HepG2 (cell line): ENCODE measurements around the gene PACS2. TPM values are rescaled to one million over a fixed set of nuclear protein-coding genes. Genes with fewer than 3 reads are reported as not detected.

ENCODE experiments used
- ATF6 ChIP-seq: sonication (generic); formaldehyde crosslinking; conservative IDR thresholded peaks from 2 replicates; pipeline ENCODE4 v1.4.0; 2020; ENCODE audit warnings: missing genetic modification reagents
- BRF2 ChIP-seq: sonication (generic); formaldehyde crosslinking; IDR thresholded peaks from 2 replicates; pipeline ENCODE4 v1.8.1; 2022; ENCODE audit warnings: mild to moderate bottlenecking, missing genetic modification reagents
- CEBPB ChIP-seq: IDR thresholded peaks from 2 replicates; pipeline ENCODE4 v1.6.1; 2011; ENCODE audit warnings: low read depth, low read length, improper control_type of control experiment, borderline replicate concordance
- KLF12 ChIP-seq: sonication (generic); formaldehyde crosslinking; IDR thresholded peaks from 2 replicates; pipeline ENCODE4 v1.4.0; 2020; ENCODE audit warnings: missing genetic modification reagents, borderline replicate concordance
- KLF9 ChIP-seq: IDR thresholded peaks from 2 replicates; pipeline ENCODE4 v1.6.1; 2016; ENCODE audit warnings: low read depth
- MED8 ChIP-seq: sonication (generic); formaldehyde crosslinking; IDR thresholded peaks from 2 replicates; pipeline ENCODE4 v1.8.1; 2023; ENCODE audit warnings: mild to moderate bottlenecking, missing genetic modification reagents; ENCODE audit not compliant: insufficient replicate concordance
- MEF2D ChIP-seq: sonication (generic); formaldehyde crosslinking; IDR thresholded peaks from 2 replicates; pipeline ENCODE4 v1.5.1; 2020; ENCODE audit warnings: mild to moderate bottlenecking, missing genetic modification reagents
- MYNN ChIP-seq: sonication (generic); formaldehyde crosslinking; IDR thresholded peaks from 2 replicates; pipeline ENCODE4 v1.4.0; 2020; ENCODE audit warnings: mild to moderate bottlenecking, low read depth, missing genetic modification reagents
- NRL ChIP-seq: sonication (generic); formaldehyde crosslinking; IDR thresholded peaks from 2 replicates; pipeline ENCODE4 v1.5.0; 2020; ENCODE audit warnings: missing genetic modification reagents, mild to moderate bottlenecking, moderate library complexity, borderline replicate concordance
- POGZ ChIP-seq: sonication (generic); formaldehyde crosslinking; IDR thresholded peaks from 2 replicates; pipeline ENCODE4 v1.4.0; 2020; ENCODE audit warnings: mild to moderate bottlenecking, missing genetic modification reagents
- RNF2 ChIP-seq: fragments of 450-650 bp; conservative IDR thresholded peaks from 2 replicates; pipeline ENCODE4 v1.6.1; 2016; ENCODE audit warnings: low read depth
- SIX4 ChIP-seq: sonication (generic); formaldehyde crosslinking; IDR thresholded peaks from 2 replicates; pipeline ENCODE4 v1.4.0; 2020; ENCODE audit warnings: missing genetic modification reagents
- TBX3 ChIP-seq: fragments of 450-650 bp; IDR thresholded peaks from 2 replicates; pipeline ENCODE4 v1.6.1; 2017; ENCODE audit warnings: antibody characterized with exemption, mild to moderate bottlenecking, inconsistent platforms, borderline replicate concordance
- THAP11 ChIP-seq: IDR thresholded peaks from 2 replicates; pipeline ENCODE4 v1.6.1; 2016; ENCODE audit warnings: missing biosample characterization, missing genetic modification reagents
- TRIM22 ChIP-seq: fragments of 450-650 bp; IDR thresholded peaks from 2 replicates; pipeline ENCODE4 v1.6.1; 2017
- ZNF282 ChIP-seq: fragments of 450-650 bp; IDR thresholded peaks from 2 replicates; pipeline ENCODE4 v1.6.1; 2018; ENCODE audit not compliant: partially characterized antibody
- ZNF30 ChIP-seq: sonication (generic); formaldehyde crosslinking; IDR thresholded peaks from 2 replicates; pipeline ENCODE4 v1.5.0; 2020; ENCODE audit warnings: mild to moderate bottlenecking, missing genetic modification reagents
- ZNF33B ChIP-seq: sonication (generic); formaldehyde crosslinking; IDR thresholded peaks from 2 replicates; pipeline ENCODE4 v1.5.1; 2020; ENCODE audit warnings: mild to moderate bottlenecking, missing genetic modification reagents
- ZNF547 ChIP-seq: sonication (generic); formaldehyde crosslinking; IDR thresholded peaks from 2 replicates; pipeline ENCODE4 v1.5.1; 2020; ENCODE audit warnings: mild to moderate bottlenecking, missing genetic modification reagents
- ZNF720 ChIP-seq: sonication (generic); formaldehyde crosslinking; IDR thresholded peaks from 2 replicates; pipeline ENCODE4 v1.4.0; 2020; ENCODE audit warnings: missing genetic modification reagents
- ZNF784 ChIP-seq: sonication (generic); formaldehyde crosslinking; IDR thresholded peaks from 2 replicates; pipeline ENCODE4 v1.5.1; 2020; ENCODE audit warnings: missing genetic modification reagents, mild to moderate bottlenecking, borderline replicate concordance
- polyA plus RNA-seq, 8 experiments: library from polyadenylated mRNA; depleted of rRNA in 3 of 8; stranded (reverse) in 7 of 8; unstranded in 1 of 8; fragments of >200 nt; fragmentation: Illumina TruSeq in 4 of 8; extraction: Trizol in 4 of 8; gene quantifications; 2 replicates each; pipeline versions ENCODE4 v1.2.1 to v1.2.3, GENCODE V29; 2011 to 2016; ENCODE audit warnings: low read depth in 4 of 8, missing spikeins in 1 of 8, mixed read lengths in 1 of 8; ENCODE audit not compliant: insufficient read depth in 1 of 8
- total RNA-seq, 5 experiments: library from RNA; depleted of rRNA; stranded (reverse); fragments of >200 nt; fragmentation: Illumina TruSeq; extraction: Trizol; gene quantifications; 2 replicates each; pipeline ENCODE4 v1.2.3, GENCODE V29; 2016; ENCODE audit warnings: low read depth in 1 of 5
- TF ChIP-seq, protein P1 (sequence below): sonication (generic); formaldehyde crosslinking; IDR thresholded peaks from 2 replicates; pipeline ENCODE4 v1.5.0; 2020; ENCODE audit warnings: mild to moderate bottlenecking, low read depth, missing genetic modification reagents, borderline replicate concordance
- TF ChIP-seq, protein P2 (sequence below): sonication (generic); formaldehyde crosslinking; IDR thresholded peaks from 2 replicates; pipeline ENCODE4 v1.5.0; 2020; ENCODE audit warnings: missing genetic modification reagents

PACS2 gene
- total and polyA plus RNA-seq, 2 of the 13 experiments (the other 11 are each of a cell fraction or from before 2014, with no cell fraction given): 23.6 to 27.6 TPM

GRCh38 chr14:105419195-105420091 is 104.9 kb downstream of the PACS2 start, which contains the start of gene MTA1 (continued):
- TF ChIP-seq RNF2: no peak
- TF ChIP-seq CEBPB: no peak
- no peak for TF ChIP-seq ZNF282
- TF ChIP-seq TBX3: no peak
- TF ChIP-seq MEF2D (CRISPR knock-in tag): peak; percentile 79; the same call in 1 of the 2 replicates
- no peak for TF ChIP-seq SIX4
- TF ChIP-seq ZNF547 (CRISPR knock-in tag): no peak
- TF ChIP-seq, protein P1, sequence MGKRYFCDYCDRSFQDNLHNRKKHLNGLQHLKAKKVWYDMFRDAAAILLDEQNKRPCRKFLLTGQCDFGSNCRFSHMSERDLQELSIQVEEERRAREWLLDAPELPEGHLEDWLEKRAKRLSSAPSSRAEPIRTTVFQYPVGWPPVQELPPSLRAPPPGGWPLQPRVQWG (CRISPR knock-in tag): no peak
- no peak for TF ChIP-seq ZNF784
- TF ChIP-seq BRF2 (CRISPR knock-in tag): peak; percentile 62; the same call in 1 of the 2 replicates
- TF ChIP-seq ATF6: no peak
- no peak for TF ChIP-seq POGZ
- TF ChIP-seq NRL (CRISPR knock-in tag): peak; percentile 83; the same call in 1 of the 2 replicates
- TF ChIP-seq MYNN (CRISPR knock-in tag): 0 out of 2 replicates have a peak, but pooled peaks have one; percentile 75
- 0 out of 2 replicates have a peak, but pooled peaks have one; percentile 61 for TF ChIP-seq ZNF33B (CRISPR knock-in tag)
- peak; percentile 91; the same call in 1 of the 2 replicates for TF ChIP-seq ZNF30 (CRISPR knock-in tag)
- TF ChIP-seq THAP11 (CRISPR knock-in tag): 0 out of 2 replicates have a peak, but pooled peaks have one; percentile 26
- no peak; the same call in 1 of the 2 replicates for TF ChIP-seq KLF12 (CRISPR knock-in tag)
- no peak for TF ChIP-seq TRIM22
- no peak for TF ChIP-seq MED8 (CRISPR knock-in tag)
- TF ChIP-seq KLF9 (CRISPR knock-in tag): no peak
- TF ChIP-seq, protein P2, sequence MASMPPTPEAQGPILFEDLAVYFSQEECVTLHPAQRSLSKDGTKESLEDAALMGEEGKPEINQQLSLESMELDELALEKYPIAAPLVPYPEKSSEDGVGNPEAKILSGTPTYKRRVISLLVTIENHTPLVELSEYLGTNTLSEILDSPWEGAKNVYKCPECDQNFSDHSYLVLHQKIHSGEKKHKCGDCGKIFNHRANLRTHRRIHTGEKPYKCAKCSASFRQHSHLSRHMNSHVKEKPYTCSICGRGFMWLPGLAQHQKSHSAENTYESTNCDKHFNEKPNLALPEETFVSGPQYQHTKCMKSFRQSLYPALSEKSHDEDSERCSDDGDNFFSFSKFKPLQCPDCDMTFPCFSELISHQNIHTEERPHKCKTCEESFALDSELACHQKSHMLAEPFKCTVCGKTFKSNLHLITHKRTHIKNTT (CRISPR knock-in tag): no peak
- no peak for TF ChIP-seq ZNF720 (CRISPR knock-in tag)
